Erythroblast (primary cell): ENCODE results near the gene CLEC2L.

Source experiments
- GATA1 ChIP-seq: IDR thresholded peaks from 2 replicates; pipeline ENCODE4 v1.6.1; 2011; ENCODE audit warnings: low read depth, mild to moderate bottlenecking, control low read depth, low read length, moderate library complexity
- POLR2A ChIP-seq: IDR thresholded peaks from 2 replicates; pipeline ENCODE4 v1.6.1; 2011; ENCODE audit warnings: mild to moderate bottlenecking, low read length

- no peak for TF ChIP-seq POLR2A
- TF ChIP-seq GATA1 = no peak
These were observed 12.7 kb downstream of the CLEC2L start for GRCh38 chr7:139536152-139536551.
